ENCODE data around the gene NAGLU. TPM values are rescaled to one million over a fixed set of nuclear protein-coding genes. Genes with fewer than 3 reads are reported as not detected.

NAGLU gene
- total and polyA plus RNA-seq, 2 of the 13 experiments (the other 11 are each of a cell fraction or from before 2014, with no cell fraction given), result 28.2 to 40.1 TPM

DNA sequence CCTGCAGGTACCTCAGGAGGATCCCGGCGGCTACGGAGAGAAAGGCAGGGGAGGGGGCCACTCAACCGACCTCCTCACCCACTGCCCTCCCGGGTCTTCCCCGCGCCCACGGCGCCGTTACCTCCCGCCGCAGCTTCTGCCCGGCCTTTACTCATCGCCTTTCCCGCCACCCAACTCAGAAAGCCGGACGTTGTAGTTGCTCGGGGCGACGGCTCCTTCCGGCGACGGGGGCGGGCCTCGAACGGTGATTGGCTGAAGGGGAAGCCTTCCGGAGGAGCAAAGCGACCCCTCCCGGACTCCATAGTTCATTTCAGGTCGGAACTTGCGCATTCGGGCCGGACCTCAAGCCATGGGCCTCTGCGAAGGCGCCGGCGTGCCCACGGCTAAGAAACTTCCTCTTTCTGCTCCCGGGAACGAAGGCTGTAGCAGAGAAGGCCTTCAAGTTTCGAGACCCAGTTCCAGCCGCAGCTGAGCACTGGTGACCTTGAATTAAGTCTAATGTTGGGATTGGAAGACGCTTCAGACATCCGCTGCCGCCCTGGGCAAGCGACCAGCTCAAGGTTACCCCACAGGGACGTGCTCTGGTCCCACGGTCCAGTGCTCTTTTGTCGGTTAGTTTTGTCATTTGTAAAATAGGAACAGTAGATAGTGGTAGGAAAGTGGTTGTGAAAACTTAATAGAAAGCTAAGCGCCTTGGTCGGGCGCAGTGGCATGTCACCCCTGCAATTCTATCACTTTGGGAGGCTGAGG is 41.7 kb downstream of the NAGLU start, which contains the start of gene PSMC3IP (continued):
- peak; percentile 96; the same call in 2 of the 3 replicates for TF ChIP-seq MXI1 (IDR thresholded peaks at IDR 0.05; ENCODE audit: borderline replicate concordance, low read depth, low read length)
- peak; percentile 16; the same call in 1 of the 2 replicates for TF ChIP-seq TSC22D2 (CRISPR knock-in tag; IDR thresholded peaks at IDR 0.05; ENCODE audit: borderline replicate concordance)
- TF ChIP-seq ARNT (IDR thresholded peaks at IDR 0.05), result no peak
- TF ChIP-seq GATAD1 (CRISPR knock-in tag; IDR thresholded peaks at IDR 0.05), result peak; percentile 96
- TF ChIP-seq ZEB1 (IDR thresholded peaks at IDR 0.05; ENCODE audit: insufficient replicate concordance, low read depth), result peak; percentile 72
- TF ChIP-seq DPF2 (CRISPR knock-in tag; IDR thresholded peaks at IDR 0.05; ENCODE audit: borderline replicate concordance, low read depth), result 0 out of 2 replicates have a peak, but pooled peaks have one; percentile 15
- TF ChIP-seq, protein P1, sequence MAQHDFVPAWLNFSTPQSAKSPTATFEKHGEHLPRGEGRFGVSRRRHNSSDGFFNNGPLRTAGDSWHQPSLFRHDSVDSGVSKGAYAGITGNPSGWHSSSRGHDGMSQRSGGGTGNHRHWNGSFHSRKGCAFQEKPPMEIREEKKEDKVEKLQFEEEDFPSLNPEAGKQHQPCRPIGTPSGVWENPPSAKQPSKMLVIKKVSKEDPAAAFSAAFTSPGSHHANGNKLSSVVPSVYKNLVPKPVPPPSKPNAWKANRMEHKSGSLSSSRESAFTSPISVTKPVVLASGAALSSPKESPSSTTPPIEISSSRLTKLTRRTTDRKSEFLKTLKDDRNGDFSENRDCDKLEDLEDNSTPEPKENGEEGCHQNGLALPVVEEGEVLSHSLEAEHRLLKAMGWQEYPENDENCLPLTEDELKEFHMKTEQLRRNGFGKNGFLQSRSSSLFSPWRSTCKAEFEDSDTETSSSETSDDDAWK (CRISPR knock-in tag; IDR thresholded peaks at IDR 0.05), result no peak
- TF ChIP-seq, protein P2, sequence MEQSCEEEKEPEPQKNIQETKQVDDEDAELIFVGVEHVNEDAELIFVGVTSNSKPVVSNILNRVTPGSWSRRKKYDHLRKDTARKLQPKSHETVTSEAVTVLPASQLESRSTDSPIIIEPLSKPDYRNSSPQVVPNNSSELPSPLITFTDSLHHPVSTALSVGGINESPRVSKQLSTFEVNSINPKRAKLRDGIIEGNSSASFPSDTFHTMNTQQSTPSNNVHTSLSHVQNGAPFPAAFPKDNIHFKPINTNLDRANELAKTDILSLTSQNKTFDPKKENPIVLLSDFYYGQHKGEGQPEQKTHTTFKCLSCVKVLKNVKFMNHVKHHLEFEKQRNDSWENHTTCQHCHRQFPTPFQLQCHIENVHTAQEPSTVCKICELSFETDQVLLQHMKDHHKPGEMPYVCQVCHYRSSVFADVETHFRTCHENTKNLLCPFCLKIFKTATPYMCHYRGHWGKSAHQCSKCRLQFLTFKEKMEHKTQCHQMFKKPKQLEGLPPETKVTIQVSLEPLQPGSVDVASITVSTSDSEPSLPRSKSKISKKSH (CRISPR knock-in tag; IDR thresholded peaks at IDR 0.05; ENCODE audit: borderline replicate concordance), result no peak; the same call in 1 of the 2 replicates
- no peak for TF ChIP-seq ZFYVE20 (CRISPR knock-in tag; IDR thresholded peaks at IDR 0.05; ENCODE audit: borderline replicate concordance, low read depth)
- no peak for TF ChIP-seq MLLT10 (CRISPR knock-in tag; IDR thresholded peaks at IDR 0.05)
- TF ChIP-seq SP1 (IDR thresholded peaks at IDR 0.05), result no peak
- peak; percentile 38; the same call in 1 of the 2 replicates for TF ChIP-seq SP1 (CRISPR knock-in tag; IDR thresholded peaks at IDR 0.05)
- TF ChIP-seq, protein P3, sequence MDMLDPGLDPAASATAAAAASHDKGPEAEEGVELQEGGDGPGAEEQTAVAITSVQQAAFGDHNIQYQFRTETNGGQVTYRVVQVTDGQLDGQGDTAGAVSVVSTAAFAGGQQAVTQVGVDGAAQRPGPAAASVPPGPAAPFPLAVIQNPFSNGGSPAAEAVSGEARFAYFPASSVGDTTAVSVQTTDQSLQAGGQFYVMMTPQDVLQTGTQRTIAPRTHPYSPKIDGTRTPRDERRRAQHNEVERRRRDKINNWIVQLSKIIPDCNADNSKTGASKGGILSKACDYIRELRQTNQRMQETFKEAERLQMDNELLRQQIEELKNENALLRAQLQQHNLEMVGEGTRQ (IDR thresholded peaks at IDR 0.05; ENCODE audit: low read depth, low read length), result no peak
- TF ChIP-seq, protein P3 (CRISPR knock-in tag; IDR thresholded peaks at IDR 0.05; ENCODE audit: borderline replicate concordance), result no peak; the same call in 1 of the 2 replicates
- TF ChIP-seq ATF7 (IDR thresholded peaks at IDR 0.05), result no peak
- 0 out of 2 replicates have a peak, but pooled peaks have one; percentile 24 for TF ChIP-seq ATF7 (CRISPR knock-in tag; IDR thresholded peaks at IDR 0.05)
- TF ChIP-seq ZFP36 (IDR thresholded peaks at IDR 0.05; ENCODE audit: borderline replicate concordance, low read depth, low read length, partially characterized antibody), result no peak
- no peak for TF ChIP-seq SP5 (CRISPR knock-in tag; IDR thresholded peaks at IDR 0.05; ENCODE audit: borderline replicate concordance, low read depth)
- TF ChIP-seq, protein P4, sequence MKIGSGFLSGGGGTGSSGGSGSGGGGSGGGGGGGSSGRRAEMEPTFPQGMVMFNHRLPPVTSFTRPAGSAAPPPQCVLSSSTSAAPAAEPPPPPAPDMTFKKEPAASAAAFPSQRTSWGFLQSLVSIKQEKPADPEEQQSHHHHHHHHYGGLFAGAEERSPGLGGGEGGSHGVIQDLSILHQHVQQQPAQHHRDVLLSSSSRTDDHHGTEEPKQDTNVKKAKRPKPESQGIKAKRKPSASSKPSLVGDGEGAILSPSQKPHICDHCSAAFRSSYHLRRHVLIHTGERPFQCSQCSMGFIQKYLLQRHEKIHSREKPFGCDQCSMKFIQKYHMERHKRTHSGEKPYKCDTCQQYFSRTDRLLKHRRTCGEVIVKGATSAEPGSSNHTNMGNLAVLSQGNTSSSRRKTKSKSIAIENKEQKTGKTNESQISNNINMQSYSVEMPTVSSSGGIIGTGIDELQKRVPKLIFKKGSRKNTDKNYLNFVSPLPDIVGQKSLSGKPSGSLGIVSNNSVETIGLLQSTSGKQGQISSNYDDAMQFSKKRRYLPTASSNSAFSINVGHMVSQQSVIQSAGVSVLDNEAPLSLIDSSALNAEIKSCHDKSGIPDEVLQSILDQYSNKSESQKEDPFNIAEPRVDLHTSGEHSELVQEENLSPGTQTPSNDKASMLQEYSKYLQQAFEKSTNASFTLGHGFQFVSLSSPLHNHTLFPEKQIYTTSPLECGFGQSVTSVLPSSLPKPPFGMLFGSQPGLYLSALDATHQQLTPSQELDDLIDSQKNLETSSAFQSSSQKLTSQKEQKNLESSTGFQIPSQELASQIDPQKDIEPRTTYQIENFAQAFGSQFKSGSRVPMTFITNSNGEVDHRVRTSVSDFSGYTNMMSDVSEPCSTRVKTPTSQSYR (CRISPR knock-in tag; IDR thresholded peaks at IDR 0.05; ENCODE audit: borderline replicate concordance), result no peak

All from HepG2 (cell line).